Endodermal cell (in vitro differentiated cells): Measurements from ENCODE around the gene GREB1. TPM values are rescaled to one million over a fixed set of nuclear protein-coding genes. Genes with fewer than 3 reads are reported as not detected.
A peak's percentile ranks its signal among the peaks of the same experiment; 100 is the strongest.

Experiments
- DNase-seq: peaks from one replicate; pipeline ENCODE4 v3.0.0-alpha.2; 2017
- H3K27ac ChIP-seq: 2 replicates; pipeline ENCODE4 v1.5.1; 2013; ENCODE audit warnings: mild to moderate bottlenecking, low read depth, low read length, moderate library complexity
- H3K27me3 ChIP-seq: 2 replicates; pipeline ENCODE4 v1.6.1; 2013; ENCODE audit warnings: mild to moderate bottlenecking, low read length, moderate library complexity; ENCODE audit not compliant: insufficient read depth, control insufficient read depth, poor library complexity, severe bottlenecking
- H3K36me3 ChIP-seq: 2 replicates; pipeline ENCODE4 v1.7.0; 2013; ENCODE audit warnings: mild to moderate bottlenecking, low read length, moderate library complexity; ENCODE audit not compliant: control insufficient read depth, insufficient read depth
- H3K4me1 ChIP-seq: one replicate; pipeline ENCODE4 v1.7.0; 2013; ENCODE audit warnings: low read length; ENCODE audit not compliant: control insufficient read depth, insufficient read depth
- H3K4me3 ChIP-seq: 2 replicates; pipeline ENCODE4 v1.5.1; 2013; ENCODE audit warnings: mild to moderate bottlenecking, low read length, moderate library complexity
- H3K9ac ChIP-seq: 2 replicates; pipeline ENCODE4 v1.6.1; 2013; ENCODE audit warnings: mild to moderate bottlenecking, low read length, moderate library complexity; ENCODE audit not compliant: poor library complexity, severe bottlenecking; ENCODE audit errors: extremely low read depth
- H3K9me3 ChIP-seq: 2 replicates; pipeline ENCODE4 v1.6.1; 2013; ENCODE audit warnings: mild to moderate bottlenecking, low read length, moderate library complexity; ENCODE audit not compliant: control insufficient read depth
- H3K27ac Mint-ChIP-seq: 2 replicates; pipeline ENCODE4 v1.8.0; 2020; ENCODE audit warnings: mixed read lengths
- H3K27me3 Mint-ChIP-seq: 2 replicates; pipeline ENCODE4 v1.8.0; 2021; ENCODE audit warnings: mild to moderate bottlenecking, mixed read lengths; ENCODE audit not compliant: insufficient read depth
- H3K36me3 Mint-ChIP-seq: 2 replicates; pipeline ENCODE4 v1.8.0; 2020; ENCODE audit warnings: low read depth, mixed read lengths
- H3K4me1 Mint-ChIP-seq: 2 replicates; pipeline ENCODE4 v1.8.0; 2020; ENCODE audit warnings: mixed read lengths
- H3K4me3 Mint-ChIP-seq: 2 replicates; pipeline ENCODE4 v1.8.0; 2020; ENCODE audit warnings: mild to moderate bottlenecking, moderate library complexity, mixed read lengths
- H3K9me3 Mint-ChIP-seq: 2 replicates; pipeline ENCODE4 v1.8.0; 2020; ENCODE audit warnings: mild to moderate bottlenecking, mixed read lengths
- CTCF ChIP-seq: fragments of 200-600 bp; sonication (generic); conservative IDR thresholded peaks from 2 replicates; pipeline ENCODE4 v1.5.0; 2021; ENCODE audit warnings: antibody characterized with exemption, mild to moderate bottlenecking
- WGBS, 2 experiments: methylation state at CpG; one replicate each; pipeline versions ENCODE4 v1.1.5 to v1.1.7; 2013; ENCODE audit warnings: missing lambda C conversion rate in 2 of 2, mixed read lengths in 1 of 2; ENCODE audit not compliant: insufficient coverage in 1 of 2, insufficient read length in 1 of 2; 5-methylcytosine and 5-hydroxymethylcytosine counted together
- total RNA-seq, 2 donors: library from RNA; stranded (reverse); fragmentation: NEBNext Ultra II Directional in 1 of 2; extraction: Animal tissue kit (Norgen Biotek cat#: 25700) in 1 of 2; gene quantifications; 2 replicates in 1 of 2; 3 replicates in 1 of 2; pipeline ENCODE4 v1.2.1, GENCODE V29; 2021

The GREB1 gene
- total RNA-seq, 2 donors from 2014 or later: 86.4 to 106 TPM

GRCh38 chr2:11589316-11589940 lies 55.6 kb downstream of the GREB1 start:
- Mint-ChIP-seq H3K27ac (no peak overlapping the region), H3K36me3 (peaks cover 45% of the 10 kb centered on the region), H3K27me3 (no peaks in the 10 kb centered on the region), H3K4me1 (no peaks in the 10 kb centered on the region), H3K4me3 (no peak overlapping the region), H3K9me3 (no peaks in the 10 kb centered on the region)
- no peak overlapping the region for H3K27ac ChIP-seq
- no peaks in the 10 kb centered on the region for H3K9me3 ChIP-seq
- no peak overlapping the region for H3K9ac ChIP-seq
- TF ChIP-seq CTCF: peak; percentile 58
- H3K4me3 ChIP-seq: no peak overlapping the region
- WGBS, 2 experiments: 90 to 94% methylated on average over 9 to 12 of the region's 12 CpGs
- no peaks in the 10 kb centered on the region for H3K27me3 ChIP-seq
- no peaks in the 10 kb centered on the region for H3K4me1 ChIP-seq
- DNase-seq: peak; percentile 63
- H3K36me3 ChIP-seq: peaks cover 98% of the 10 kb centered on the region

- Mint-ChIP-seq H3K36me3 (peaks cover 41% of the 10 kb centered on the region), H3K27me3 (no peaks in the 10 kb centered on the region), H3K9me3 (no peaks in the 10 kb centered on the region), H3K27ac (no peak overlapping the region), H3K4me1 (no peaks in the 10 kb centered on the region), H3K4me3 (no peak overlapping the region)
- WGBS, 2 experiments: 95 to 97% methylated on average over 9 of the region's 9 CpGs
- H3K9me3 ChIP-seq: no peaks in the 10 kb centered on the region
- no peak overlapping the region for H3K27ac ChIP-seq
- H3K27me3 ChIP-seq: no peaks in the 10 kb centered on the region
- TF ChIP-seq CTCF: no peak
- H3K9ac ChIP-seq: no peak overlapping the region
- H3K36me3 ChIP-seq: peaks cover 95% of the 10 kb centered on the region
- DNase-seq: no peak
- H3K4me1 ChIP-seq: no peaks in the 10 kb centered on the region
- H3K4me3 ChIP-seq: no peak overlapping the region
Observed at GRCh38 chr2:11590193-11590592, 56.3 kb downstream of the GREB1 start.

- H3K9me3 ChIP-seq: no peaks in the 10 kb centered on the region
- no peak for DNase-seq
- WGBS, 2 experiments: 97% methylated on average over 8 of the region's 8 CpGs
- no peak for TF ChIP-seq CTCF
- Mint-ChIP-seq H3K4me3 (no peak overlapping the region), H3K27me3 (no peaks in the 10 kb centered on the region), H3K36me3 (peaks cover 40% of the 10 kb centered on the region), H3K9me3 (no peaks in the 10 kb centered on the region), H3K27ac (no peak overlapping the region), H3K4me1 (no peaks in the 10 kb centered on the region)
- no peak overlapping the region for H3K4me3 ChIP-seq
- H3K9ac ChIP-seq: no peak overlapping the region
- no peak overlapping the region for H3K27ac ChIP-seq
- no peaks in the 10 kb centered on the region for H3K4me1 ChIP-seq
- no peaks in the 10 kb centered on the region for H3K27me3 ChIP-seq
- peaks cover 95% of the 10 kb centered on the region for H3K36me3 ChIP-seq
Observed at GRCh38 chr2:11591091-11591490, 57.2 kb downstream of the GREB1 start.
